Measurements from ENCODE around the gene HSD17B11.
"Not testable (repeated sequence)": the region's sequence is repeated elsewhere in the genome, so short reads cannot be mapped to it uniquely, and the experiment has no call there.

HSD17B11 gene

DNA sequence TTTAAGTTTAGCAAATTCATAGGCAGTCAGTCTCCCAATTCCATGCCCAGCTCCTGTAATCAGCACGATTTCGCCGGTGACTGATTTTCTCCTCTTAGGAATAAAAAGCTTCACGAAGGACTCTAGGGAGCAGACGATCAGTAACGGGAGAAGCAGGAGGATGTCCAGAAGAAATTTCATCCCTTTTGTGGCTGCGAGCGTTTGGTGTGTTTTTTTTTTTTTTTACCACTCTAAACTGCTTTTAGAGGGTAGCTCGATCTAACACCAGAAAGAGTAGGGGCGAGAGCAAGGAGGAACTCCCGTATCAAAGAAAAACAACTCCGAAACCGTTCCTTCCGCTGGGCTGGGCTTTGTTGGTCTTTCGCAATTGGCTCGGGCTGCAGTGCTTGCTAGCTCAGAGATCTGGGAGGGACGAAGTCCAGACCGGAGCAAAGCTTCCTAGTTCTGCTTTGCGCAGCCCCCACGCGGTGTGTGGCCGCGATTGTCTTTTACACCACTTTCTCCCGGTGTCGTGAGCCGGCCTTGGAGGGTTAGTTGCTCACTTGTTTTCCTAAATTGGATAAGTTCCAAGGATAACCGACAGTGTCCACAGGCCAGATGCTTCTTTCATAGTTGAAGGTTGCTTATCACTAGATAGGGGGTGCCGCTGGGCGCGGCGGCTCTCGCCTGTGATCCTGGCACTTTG lies at the start of gene HSD17B11:
Gene HSD17B11 (minus strand): TSS at position 298 of the 685 bp plus-strand sequence. CDS start 118 bp downstream, at position 180.
- peak; percentile 87 for DNase-seq

DNA sequence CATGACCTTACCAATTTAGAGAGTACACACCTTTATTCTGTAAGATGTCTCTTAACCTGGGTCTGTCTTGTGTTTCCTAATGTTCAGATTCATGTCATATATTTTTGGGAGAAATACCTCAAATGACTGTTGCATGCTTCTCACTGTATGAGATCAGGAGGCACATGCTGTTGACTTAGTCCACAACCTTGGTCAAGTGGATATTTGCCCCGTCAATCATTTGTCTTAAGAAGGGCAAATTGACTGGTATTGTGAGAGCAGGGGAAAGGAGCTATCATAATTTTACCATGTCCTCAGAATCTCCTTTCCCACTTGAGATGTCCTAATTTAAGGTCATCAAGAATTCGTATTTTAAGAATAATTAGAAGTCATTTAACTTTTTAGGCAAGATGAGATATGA lies 42.4 kb upstream of the HSD17B11 start:
- no peak for DNase-seq

- no peak for DNase-seq
Measured at GRCh38 chr4:87430038-87430437, 39.0 kb upstream of the HSD17B11 start.

GRCh38 chr4:87428979-87429378 lies 38.0 kb upstream of the HSD17B11 start:
- no peak for DNase-seq

- DNase-seq = no peak
Measured at GRCh38 chr4:87427518-87427868, 36.5 kb upstream of the HSD17B11 start.

GRCh38 chr4:87426865-87427517 lies 36.0 kb upstream of the HSD17B11 start:
- no peak for DNase-seq

GRCh38 chr4:87425711-87426110 lies 34.7 kb upstream of the HSD17B11 start:
- DNase-seq = no peak

DNA sequence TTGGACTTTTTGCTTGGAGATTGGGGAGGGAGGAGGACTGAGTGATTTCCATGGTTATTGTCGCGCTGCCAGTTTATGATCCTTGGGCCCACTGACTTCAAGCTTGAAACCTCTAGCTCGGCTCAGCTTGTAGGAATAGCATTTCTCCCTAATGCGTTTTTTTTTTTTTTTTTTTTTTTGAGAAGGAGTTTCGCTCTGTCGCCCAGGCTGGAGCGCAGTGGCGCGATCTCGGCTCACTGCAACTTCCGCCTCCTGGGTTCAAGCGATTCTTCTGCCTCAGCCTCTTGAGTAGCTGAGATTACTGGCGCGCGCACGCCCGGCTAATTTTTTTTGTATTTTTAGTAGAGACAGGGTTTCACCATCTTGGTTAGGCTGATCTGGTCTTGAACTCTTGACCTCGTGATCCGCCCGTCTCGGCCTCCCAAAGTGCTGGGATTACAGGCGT lies 33.1 kb upstream of the HSD17B11 start:
- not testable (repeated sequence) for DNase-seq

DNA sequence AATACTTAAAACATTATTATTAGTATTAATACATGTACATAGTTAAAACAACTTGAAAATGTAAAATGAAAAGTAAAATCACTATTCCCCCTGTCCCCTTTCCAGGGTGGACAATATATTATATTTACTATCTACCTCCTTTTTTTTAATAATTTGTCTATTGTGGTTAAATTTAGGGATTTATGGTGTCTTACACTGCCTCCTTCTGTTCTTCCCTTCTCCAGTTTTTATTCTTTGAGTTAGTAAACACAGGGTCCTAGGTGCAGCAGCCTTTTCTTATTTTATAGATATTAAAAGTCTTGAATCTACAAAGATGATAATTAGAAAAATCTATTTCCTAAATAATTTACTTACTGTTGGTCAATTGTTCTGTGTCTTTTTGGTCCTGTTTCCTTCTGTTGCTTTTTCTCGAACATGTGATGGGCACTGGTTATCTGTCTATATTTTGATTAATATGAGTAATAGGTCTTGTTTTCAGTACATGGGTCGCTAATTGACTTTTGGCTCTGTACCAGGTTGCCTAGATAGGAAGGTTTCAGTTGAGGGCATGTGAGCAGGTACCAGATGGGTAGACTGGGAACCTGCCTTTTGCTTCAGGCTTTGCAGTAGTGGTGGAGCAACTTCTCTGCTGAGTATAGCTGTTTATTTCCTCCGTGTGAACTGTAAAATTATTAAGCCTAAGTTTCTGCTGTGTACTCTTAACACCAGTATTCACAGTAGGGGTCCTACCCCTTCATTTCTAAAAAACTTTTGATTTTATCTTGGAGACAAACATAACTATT lies 32.5 kb upstream of the HSD17B11 start:
- DNase-seq = peak; percentile 26

DNA sequence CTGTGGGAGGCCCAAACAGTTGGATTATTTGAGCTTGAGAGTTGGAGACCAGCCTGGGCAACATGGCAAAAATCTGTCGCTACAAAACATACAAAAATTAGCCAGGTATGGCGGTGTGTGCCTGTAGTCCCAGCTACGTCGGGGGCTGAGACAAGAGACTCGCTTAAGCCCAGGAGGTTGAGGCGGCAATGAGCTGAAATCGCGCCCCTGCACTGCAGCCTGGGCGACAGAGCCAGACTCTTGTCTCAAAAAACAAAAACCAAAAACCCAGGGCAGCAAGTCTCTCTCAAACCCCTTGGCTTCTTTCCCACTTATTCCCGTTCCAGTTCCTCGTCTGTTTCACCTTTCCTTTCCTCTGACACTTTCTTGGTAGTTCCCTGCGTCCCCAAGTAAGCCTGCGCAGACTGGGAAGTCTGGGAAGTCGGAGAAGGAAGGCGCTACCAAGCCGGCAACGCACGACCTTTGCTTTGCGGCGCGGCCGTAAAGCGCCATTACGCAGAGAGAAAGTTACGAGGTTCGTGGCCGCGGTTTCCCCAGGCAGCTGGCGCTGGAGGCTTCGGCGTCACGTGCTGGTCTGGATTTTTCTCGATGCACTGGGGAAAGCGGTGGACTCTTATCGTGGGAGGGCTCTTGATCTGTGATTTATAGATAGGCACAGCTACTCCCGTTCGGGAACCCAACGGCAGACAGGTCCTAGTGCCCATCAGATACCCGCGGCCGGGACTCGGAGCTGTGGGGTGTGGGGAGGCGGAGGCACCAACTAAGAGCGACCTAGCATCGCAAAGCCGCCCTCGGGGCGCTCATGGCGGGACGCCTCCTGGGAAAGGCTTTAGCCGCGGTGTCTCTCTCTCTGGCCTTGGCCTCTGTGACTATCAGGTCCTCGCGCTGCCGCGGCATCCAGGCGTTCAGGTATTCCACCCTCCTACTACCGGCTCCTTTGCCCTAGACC lies 31.4 kb upstream of the HSD17B11 start, which contains the start of gene NUDT9:
Gene NUDT9 (plus strand): TSS at position 470 of the 949 bp plus-strand sequence. CDS start 333 bp downstream, at position 803.
- DNase-seq = peak; percentile 94

- DNase-seq = no peak
Measured at GRCh38 chr4:87420276-87420830, 29.4 kb upstream of the HSD17B11 start.

DNA sequence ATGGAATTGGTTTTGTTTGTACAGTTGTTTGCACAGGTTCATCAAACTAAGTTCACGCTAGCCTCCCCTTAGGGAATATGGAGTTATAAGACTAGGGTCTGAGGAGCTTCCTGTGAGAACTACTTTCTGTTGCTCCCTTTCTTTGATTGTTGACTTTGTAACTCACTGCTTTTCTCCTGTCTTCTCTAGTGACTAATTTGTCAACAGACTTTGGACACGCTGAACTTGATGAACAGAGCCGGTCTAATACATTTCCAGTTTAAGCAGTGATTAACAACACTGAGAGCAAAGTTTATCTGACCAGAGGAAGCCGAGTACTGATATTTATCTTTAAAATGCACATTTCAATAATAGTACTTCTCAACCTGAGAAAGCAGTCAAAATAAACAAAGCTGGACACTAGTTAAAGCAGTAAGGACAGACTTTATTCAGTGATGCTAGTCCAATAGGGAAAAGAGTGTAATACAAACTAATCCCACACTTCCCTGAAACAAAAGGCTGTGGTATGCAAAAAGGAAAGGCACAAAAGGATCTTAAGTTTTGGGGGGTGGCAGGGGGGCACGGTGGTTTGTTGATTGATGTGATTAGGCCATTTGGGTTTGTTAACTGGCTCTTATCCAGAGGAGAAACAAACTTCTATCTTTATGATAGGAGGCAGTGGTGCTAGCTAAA lies 28.7 kb upstream of the HSD17B11 start:
- DNase-seq = peak; percentile 13

DNA sequence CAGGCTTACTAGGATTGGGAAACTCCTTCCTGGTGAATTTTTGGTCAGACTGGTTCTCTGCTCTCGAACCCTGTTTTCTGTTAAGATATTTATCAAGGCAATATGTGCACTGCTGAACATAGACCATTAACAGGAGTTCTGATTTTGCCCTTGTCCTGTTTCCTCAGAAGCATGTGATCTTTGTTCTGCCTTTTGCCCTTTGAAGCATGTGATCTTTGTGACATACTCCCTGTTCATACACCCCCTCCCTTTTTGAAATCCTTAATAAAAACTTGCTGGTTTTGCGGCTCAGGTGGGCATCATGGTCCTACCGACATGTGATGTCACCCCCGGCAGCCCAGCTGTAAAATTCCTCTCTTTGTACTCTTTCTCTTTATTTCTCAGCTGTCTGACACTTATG lies 27.4 kb upstream of the HSD17B11 start:
- not testable (repeated sequence) for DNase-seq

- no peak for DNase-seq
Measured at GRCh38 chr4:87416965-87417364, 26.0 kb upstream of the HSD17B11 start.

DNA sequence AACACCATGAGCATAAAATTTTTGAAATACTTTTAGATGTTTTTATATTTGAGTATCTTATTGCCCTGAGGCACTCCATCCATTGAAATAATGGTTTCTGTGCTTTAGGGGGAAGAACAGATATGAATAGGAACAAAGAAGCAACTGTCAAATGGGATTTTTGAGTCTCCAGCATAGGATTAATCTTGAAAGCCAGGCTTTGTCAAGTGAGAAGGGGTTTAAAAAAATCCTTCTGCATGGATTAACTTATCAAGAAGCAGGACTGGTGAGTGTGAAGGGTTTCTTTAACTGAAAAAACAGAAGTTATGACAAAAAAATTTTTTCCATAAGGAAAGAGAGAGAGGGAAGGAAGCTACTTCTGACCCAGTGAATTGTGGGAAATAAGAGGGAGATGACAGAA lies 23.8 kb upstream of the HSD17B11 start:
- DNase-seq = no peak

DNA sequence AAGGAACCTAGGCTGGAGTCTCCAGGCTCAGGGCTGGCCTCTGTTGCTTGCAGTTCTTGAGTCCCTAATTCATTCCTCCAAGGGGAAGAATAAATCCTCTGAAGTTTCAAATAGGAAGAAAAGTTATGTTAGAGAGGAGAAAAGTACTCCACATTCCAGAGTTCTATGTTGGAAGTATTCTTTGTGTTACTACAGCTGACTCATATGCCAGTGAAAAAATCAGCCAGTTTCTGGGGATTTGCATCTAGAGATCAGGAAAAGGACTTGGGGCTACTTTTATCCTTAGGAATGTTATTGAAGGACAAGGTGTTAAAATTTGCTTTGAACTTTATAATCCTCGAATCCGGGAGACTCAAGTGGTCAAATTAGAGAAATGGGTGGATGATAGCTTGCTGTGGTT lies 19.7 kb upstream of the HSD17B11 start:
- no peak for DNase-seq

- no peak for DNase-seq
Measured at GRCh38 chr4:87410157-87410556, 19.2 kb upstream of the HSD17B11 start.

GRCh38 chr4:87409420-87409939 lies 18.5 kb upstream of the HSD17B11 start:
- no peak for DNase-seq

DNA sequence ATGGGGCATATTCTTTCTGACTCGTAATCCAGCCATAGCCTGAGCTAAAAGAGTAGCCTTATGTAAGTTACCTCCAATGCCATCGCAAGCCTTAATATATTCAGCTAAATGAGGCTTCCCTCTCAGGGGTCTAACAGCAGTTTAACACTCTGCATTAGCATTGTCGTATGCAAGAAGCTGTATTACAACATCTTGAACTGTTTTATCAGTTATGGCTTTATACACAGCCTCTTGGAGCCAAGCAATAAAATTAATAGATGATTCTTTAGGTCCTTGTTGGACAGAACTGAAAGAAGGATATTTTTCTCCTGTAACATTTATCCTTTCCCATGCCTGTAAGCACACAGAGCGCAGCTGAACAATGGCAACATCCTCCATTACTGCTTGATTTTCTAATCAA lies 15.9 kb upstream of the HSD17B11 start:
- DNase-seq = not testable (repeated sequence)

DNA sequence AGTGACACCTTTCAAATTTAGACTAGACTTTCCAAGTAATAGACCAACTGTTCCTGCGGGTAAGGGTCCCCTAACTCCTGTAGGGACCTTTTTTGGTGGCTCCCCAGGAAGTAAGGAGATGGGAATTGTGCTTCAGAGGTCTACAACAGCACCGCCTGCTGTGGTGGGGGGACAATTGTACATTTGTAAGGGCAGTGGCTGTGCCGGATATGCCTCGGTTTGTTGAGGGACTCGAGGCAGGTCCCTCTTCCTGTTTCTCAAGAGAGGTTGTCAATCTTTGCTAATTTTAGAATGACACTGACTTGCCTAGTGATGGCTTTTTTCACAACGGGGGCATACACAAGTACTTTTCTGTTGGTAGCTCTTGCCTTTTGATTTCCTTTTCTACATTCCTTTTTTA lies 15.5 kb upstream of the HSD17B11 start:
- DNase-seq = no peak

DNA sequence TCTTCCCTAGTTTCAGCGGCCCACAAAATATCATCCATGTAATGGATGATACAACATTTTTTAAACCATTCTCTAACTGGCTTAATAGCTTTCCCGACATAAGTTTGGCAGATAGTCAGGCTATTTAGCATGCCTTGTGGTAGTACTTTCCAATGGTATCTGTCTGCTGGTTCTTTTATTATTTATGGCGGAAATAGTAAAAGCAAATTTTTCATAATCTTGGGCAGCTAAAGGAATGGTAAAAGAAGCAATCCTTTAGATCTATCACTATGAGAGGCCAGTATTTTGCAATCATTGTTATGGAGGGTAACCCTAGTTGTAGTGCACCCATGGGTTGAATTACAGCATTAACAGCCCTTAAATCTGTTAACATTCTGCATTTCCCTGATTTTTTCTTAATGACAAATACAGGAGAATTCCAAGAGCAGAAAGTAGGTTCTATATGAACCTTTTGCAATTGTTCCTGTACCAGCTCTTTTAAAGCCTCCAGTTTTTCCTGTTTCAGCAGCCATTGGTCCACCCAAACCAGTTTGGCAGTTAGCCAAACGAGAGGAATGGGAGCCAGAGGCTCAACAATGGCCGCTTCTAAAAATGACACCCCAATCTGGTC lies 14.3 kb upstream of the HSD17B11 start:
- DNase-seq = no peak

Measured in COR-L47 (cell line).